Measurements from ENCODE around the gene FANCI.

FANCI gene

GRCh38 chr15:89361451-89362202 is 117.8 kb downstream of the FANCI start:
- no peak overlapping the region for H3K4me3 ChIP-seq (replicated peaks; ENCODE audit: low read depth, low read length)
- no peaks in the 10 kb centered on the region for H3K36me3 ChIP-seq (ENCODE audit: control insufficient read depth, insufficient read depth, low read length)
- no peak for DNase-seq (ENCODE audit: extremely low read depth, insufficient read length)
- peaks cover 15% of the 10 kb centered on the region for H3K27me3 ChIP-seq (replicated peaks; ENCODE audit: control insufficient read depth, insufficient read depth, low read length)
- TF ChIP-seq CTCF (IDR thresholded peaks at IDR 0.05; ENCODE audit: insufficient read depth, low read length, poor library complexity, severe bottlenecking), result no peak

GRCh38 chr15:89362203-89363101 is 118.7 kb downstream of the FANCI start:
- TF ChIP-seq CTCF (IDR thresholded peaks at IDR 0.05; ENCODE audit: insufficient read depth, low read length, poor library complexity, severe bottlenecking), result no peak
- no peaks in the 10 kb centered on the region for H3K36me3 ChIP-seq (ENCODE audit: control insufficient read depth, insufficient read depth, low read length)
- H3K4me3 ChIP-seq (replicated peaks; ENCODE audit: low read depth, low read length), result no peak overlapping the region
- no peak for DNase-seq (ENCODE audit: extremely low read depth, insufficient read length)
- peaks cover 15% of the 10 kb centered on the region for H3K27me3 ChIP-seq (replicated peaks; ENCODE audit: control insufficient read depth, insufficient read depth, low read length)

GRCh38 chr15:89363133-89363532 is 119.4 kb downstream of the FANCI start:
- Histone ChIP-seq H3K36me3 (ENCODE audit: control insufficient read depth, insufficient read depth, low read length) (no peaks in the 10 kb centered on the region), H3K4me3 (replicated peaks; ENCODE audit: low read depth, low read length) (no peak overlapping the region), H3K27me3 (replicated peaks; ENCODE audit: control insufficient read depth, insufficient read depth, low read length) (peaks cover 13% of the 10 kb centered on the region)
- TF ChIP-seq CTCF (IDR thresholded peaks at IDR 0.05; ENCODE audit: insufficient read depth, low read length, poor library complexity, severe bottlenecking), result no peak
- no peak for DNase-seq (ENCODE audit: extremely low read depth, insufficient read length)

GRCh38 chr15:89363770-89364169 is 120.0 kb downstream of the FANCI start:
- peaks cover 13% of the 10 kb centered on the region for H3K27me3 ChIP-seq (replicated peaks; ENCODE audit: control insufficient read depth, insufficient read depth, low read length)
- H3K4me3 ChIP-seq (replicated peaks; ENCODE audit: low read depth, low read length), result no peak overlapping the region
- DNase-seq (ENCODE audit: extremely low read depth, insufficient read length), result no peak
- H3K36me3 ChIP-seq (ENCODE audit: control insufficient read depth, insufficient read depth, low read length), result no peaks in the 10 kb centered on the region
- no peak for TF ChIP-seq CTCF (IDR thresholded peaks at IDR 0.05; ENCODE audit: insufficient read depth, low read length, poor library complexity, severe bottlenecking)

GRCh38 chr15:89364341-89364740 is 120.6 kb downstream of the FANCI start:
- Histone ChIP-seq H3K27me3 (replicated peaks; ENCODE audit: control insufficient read depth, insufficient read depth, low read length) (peaks cover 16% of the 10 kb centered on the region), H3K36me3 (ENCODE audit: control insufficient read depth, insufficient read depth, low read length) (no peaks in the 10 kb centered on the region), H3K4me3 (replicated peaks; ENCODE audit: low read depth, low read length) (no peak overlapping the region)
- DNase-seq (ENCODE audit: extremely low read depth, insufficient read length), result no peak
- no peak for TF ChIP-seq CTCF (IDR thresholded peaks at IDR 0.05; ENCODE audit: insufficient read depth, low read length, poor library complexity, severe bottlenecking)
